HEK293T (cell line): ENCODE results near the gene EPSTI1.

ENCODE experiments used
- CTCF ChIA-PET: fragments of 350-600 bp; formaldehyde crosslinking; extraction: SDS; loops from one replicate; lab custom pipeline; 2021; ENCODE audit warnings: antibody characterized with exemption, inconsistent platforms; lab: Yijun Ruan, JAX
- POLR2A ChIA-PET: fragments of 350-600 bp; formaldehyde crosslinking; extraction: SDS; loops from one replicate; lab custom pipeline; 2020; ENCODE audit warnings: antibody characterized with exemption, inconsistent platforms; lab: Yijun Ruan, JAX
- DNase-seq: peaks from one replicate; pipeline ENCODE4 v3.0.0; 2012; ENCODE audit warnings: mixed read lengths; ENCODE audit errors: extremely low spot score
- ARNT ChIP-seq: fragments of 450-650 bp; IDR thresholded peaks from 2 replicates; pipeline ENCODE4 v1.6.1; 2017; ENCODE audit warnings: mild to moderate bottlenecking
- BHLHE40 ChIP-seq: fragments of 450-650 bp; IDR thresholded peaks from 2 replicates; pipeline ENCODE4 v1.6.1; 2016; ENCODE audit warnings: mild to moderate bottlenecking, moderate library complexity, borderline replicate concordance
- CTBP1 ChIP-seq: fragments of 450-650 bp; IDR thresholded peaks from 2 replicates; pipeline ENCODE4 v1.6.1; 2016; ENCODE audit warnings: borderline replicate concordance
- ELF4 ChIP-seq: fragments of 450-650 bp; IDR thresholded peaks from 2 replicates; pipeline ENCODE4 v1.6.1; 2017; ENCODE audit warnings: antibody characterized with exemption
- FOXA1 ChIP-seq: fragments of 450-650 bp; IDR thresholded peaks from 2 replicates; pipeline ENCODE4 v1.6.1; 2016; ENCODE audit warnings: mild to moderate bottlenecking
- FOXK2 ChIP-seq: fragments of 450-650 bp; IDR thresholded peaks from 2 replicates; pipeline ENCODE4 v1.6.1; 2016; ENCODE audit warnings: mild to moderate bottlenecking
- FOXM1 ChIP-seq: fragments of 450-650 bp; IDR thresholded peaks from 2 replicates; pipeline ENCODE4 v1.6.1; 2017; ENCODE audit warnings: mild to moderate bottlenecking, borderline replicate concordance
- HDGF ChIP-seq: fragments of 450-650 bp; IDR thresholded peaks from 2 replicates; pipeline ENCODE4 v1.6.1; 2017; ENCODE audit warnings: antibody characterized with exemption, borderline replicate concordance
- L3MBTL2 ChIP-seq: fragments of 450-650 bp; conservative IDR thresholded peaks from 2 replicates; pipeline ENCODE4 v1.6.1; 2016; ENCODE audit warnings: mild to moderate bottlenecking
- LEF1 ChIP-seq: fragments of 450-650 bp; IDR thresholded peaks from 2 replicates; pipeline ENCODE4 v1.6.1; 2017; ENCODE audit warnings: mild to moderate bottlenecking, borderline replicate concordance
- NFRKB ChIP-seq: fragments of 450-650 bp; IDR thresholded peaks from 2 replicates; pipeline ENCODE4 v1.6.1; 2016; ENCODE audit warnings: mild to moderate bottlenecking, moderate library complexity
- SP1 ChIP-seq: fragments of 450-650 bp; IDR thresholded peaks from 2 replicates; pipeline ENCODE4 v1.6.1; 2017
- SUZ12 ChIP-seq: fragments of 450-650 bp; IDR thresholded peaks from 2 replicates; pipeline ENCODE4 v1.6.1; 2016; ENCODE audit warnings: mild to moderate bottlenecking
- TARDBP ChIP-seq: fragments of 450-650 bp; IDR thresholded peaks from 2 replicates; pipeline ENCODE4 v1.6.1; 2016
- ZNF384 ChIP-seq: fragments of 450-650 bp; IDR thresholded peaks from 2 replicates; pipeline ENCODE4 v1.6.1; 2016
- TF ChIP-seq, protein P1 (sequence below): fragments of 450-650 bp; IDR thresholded peaks from 2 replicates; pipeline ENCODE4 v1.6.1; 2016

The EPSTI1 gene

DNA sequence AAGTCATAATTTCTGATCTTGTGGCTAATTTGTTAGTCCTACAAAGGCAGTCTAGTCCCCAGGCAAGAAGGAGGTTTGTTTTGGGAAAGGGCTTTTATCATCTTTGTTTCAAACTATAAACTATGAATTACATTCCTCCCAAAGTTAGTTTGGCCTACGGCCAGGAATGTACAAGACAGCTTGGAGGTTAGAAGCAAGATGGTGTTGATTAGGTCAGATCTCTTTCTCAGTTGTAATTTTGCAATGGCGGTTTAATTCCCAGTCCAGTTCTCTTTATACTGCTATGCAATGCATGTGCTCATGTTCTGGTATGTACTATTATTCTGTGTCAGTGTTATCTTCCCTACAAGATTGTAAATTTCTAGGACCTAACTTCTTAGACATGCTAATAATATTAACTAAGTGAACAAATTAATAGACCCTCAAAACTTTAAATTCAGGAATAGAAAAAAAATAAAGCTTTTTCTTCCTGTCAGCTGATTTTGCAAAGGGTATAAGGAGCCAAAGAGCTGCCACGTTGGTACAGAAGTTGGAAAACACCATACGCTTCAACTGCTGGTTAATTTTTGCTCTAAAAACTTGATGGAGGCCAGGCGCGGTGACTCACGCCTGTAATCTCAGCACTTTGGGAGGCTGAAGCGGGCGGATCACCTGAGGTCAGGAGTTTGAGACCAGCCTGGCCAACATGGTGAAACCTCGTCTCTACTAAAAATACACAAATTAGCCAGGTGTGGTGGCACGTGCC, 30.1 kb upstream of the EPSTI1 start:
- CTCF ChIA-PET, result no interaction called here
- no peak for DNase-seq
- POLR2A ChIA-PET, result no interaction called here
- no peak for TF ChIP-seq L3MBTL2

DNA sequence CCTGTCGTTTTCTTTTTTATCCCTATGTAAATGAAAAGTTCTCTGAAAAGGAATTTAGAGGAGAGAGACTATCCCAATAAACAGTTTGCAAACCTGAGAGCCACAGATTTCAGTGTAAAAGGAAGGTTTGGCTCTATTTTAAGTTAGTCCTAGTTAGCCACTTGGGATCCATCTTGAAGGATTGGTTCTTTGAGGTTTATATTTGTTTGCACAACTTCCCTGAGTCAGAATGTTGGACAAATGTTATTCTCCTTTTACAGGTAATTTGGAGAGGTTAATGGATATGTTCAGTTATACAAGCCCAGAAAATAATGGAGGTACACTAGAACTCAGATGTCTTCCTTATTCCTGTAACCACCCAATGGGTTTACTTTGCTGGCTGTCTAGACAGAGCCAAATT, 28.8 kb upstream of the EPSTI1 start:
- ChIA-PET POLR2A (no interaction called here), CTCF (no interaction called here)
- DNase-seq, result no peak
- TF ChIP-seq, protein P1, sequence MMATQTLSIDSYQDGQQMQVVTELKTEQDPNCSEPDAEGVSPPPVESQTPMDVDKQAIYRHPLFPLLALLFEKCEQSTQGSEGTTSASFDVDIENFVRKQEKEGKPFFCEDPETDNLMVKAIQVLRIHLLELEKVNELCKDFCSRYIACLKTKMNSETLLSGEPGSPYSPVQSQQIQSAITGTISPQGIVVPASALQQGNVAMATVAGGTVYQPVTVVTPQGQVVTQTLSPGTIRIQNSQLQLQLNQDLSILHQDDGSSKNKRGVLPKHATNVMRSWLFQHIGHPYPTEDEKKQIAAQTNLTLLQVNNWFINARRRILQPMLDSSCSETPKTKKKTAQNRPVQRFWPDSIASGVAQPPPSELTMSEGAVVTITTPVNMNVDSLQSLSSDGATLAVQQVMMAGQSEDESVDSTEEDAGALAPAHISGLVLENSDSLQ, result no peak
- no peak for TF ChIP-seq HDGF
- no peak for TF ChIP-seq SP1
- no peak for TF ChIP-seq L3MBTL2
- TF ChIP-seq ZNF384, result no peak
- no peak for TF ChIP-seq SUZ12
- no peak for TF ChIP-seq TARDBP
- TF ChIP-seq FOXM1, result no peak
- no peak for TF ChIP-seq ELF4
- TF ChIP-seq LEF1, result no peak

DNA sequence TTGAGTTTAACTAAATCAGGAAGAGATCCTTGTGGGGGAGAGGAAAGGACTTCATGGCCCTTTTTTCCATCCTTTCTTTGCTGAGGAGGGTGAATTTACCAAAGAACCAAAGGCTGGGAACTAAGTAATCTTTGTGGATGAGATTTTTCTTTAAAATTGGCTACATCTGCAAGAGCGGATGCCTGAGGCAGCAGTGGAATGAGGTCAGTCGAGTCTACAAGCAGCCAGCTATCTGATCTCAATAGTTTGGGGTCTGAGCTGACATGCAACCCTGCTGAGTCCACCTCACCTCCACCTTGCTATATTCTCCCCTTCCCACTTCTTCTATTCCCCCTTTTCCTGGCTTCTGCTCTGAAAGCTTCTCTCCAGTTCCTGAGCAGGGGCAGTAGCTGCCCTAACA, 27.8 kb upstream of the EPSTI1 start:
- TF ChIP-seq FOXA1 (no peak), SP1 (no peak), FOXM1 (no peak), NFRKB (no peak), L3MBTL2 (no peak), ELF4 (no peak), SUZ12 (no peak), BHLHE40 (no peak), ZNF384 (no peak), ARNT (no peak), CTBP1 (no peak)
- TF ChIP-seq, protein P1, result no peak
- ChIA-PET CTCF (no interaction called here), POLR2A (interaction anchor here (1.1 kb wide), 1 partner anchor 35 kb away, joined by 4 read pairs; no protein-coding TSS in a partner anchor)

DNA sequence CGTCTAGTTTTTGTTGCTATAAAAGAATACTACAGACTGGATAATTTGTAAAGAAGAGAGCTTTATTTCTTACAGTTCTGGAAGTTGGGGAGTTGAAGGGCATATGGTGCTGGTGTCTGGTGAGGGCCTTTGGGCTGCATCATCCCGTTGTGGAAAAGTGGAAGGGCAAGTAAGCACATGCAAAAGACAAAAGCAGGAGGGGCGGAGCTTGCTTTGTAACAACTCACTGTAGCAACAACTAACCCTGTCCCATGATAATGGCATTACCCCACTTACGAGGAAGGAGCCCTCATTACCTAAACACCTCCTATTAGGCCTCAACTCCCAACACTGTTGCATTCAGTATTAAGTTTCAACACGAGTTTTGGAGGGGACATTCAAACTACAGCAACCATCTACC, 24.2 kb upstream of the EPSTI1 start:
- CTCF ChIA-PET, result no interaction called here
- TF ChIP-seq FOXA1, result no peak
- TF ChIP-seq CTBP1, result no peak
- TF ChIP-seq TARDBP, result no peak
- no peak for TF ChIP-seq ELF4
- no peak for TF ChIP-seq L3MBTL2
- no peak for TF ChIP-seq SP1
- TF ChIP-seq, protein P1, result no peak
- TF ChIP-seq ZNF384, result no peak
- no peak for TF ChIP-seq BHLHE40
- no peak for TF ChIP-seq ARNT
- TF ChIP-seq HDGF, result no peak
- DNase-seq, result no peak
- POLR2A ChIA-PET, result no interaction called here

More for the DNA sequence above, 27.8 kb upstream of the EPSTI1 start:
- DNase-seq, result no peak

DNA sequence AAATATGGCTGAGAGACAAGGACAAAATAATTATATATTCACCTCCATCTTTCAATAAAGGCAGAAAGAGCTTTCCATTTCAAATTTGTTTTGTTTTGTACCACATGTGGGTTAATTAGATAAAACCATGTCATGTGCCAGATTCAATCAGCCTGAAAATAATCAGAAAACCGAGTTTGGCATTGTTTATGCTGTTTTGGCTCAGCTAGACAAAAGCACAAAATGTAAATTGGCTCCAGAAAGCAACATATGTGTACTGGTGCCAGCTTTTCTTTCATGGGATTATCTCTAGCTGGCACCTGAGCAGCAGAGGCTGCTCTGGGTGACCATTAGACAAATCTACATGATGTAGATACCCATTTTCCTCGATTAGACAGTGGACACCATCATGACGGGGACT, 22.1 kb upstream of the EPSTI1 start:
- no peak for DNase-seq
- TF ChIP-seq ARNT (no peak), HDGF (no peak), CTBP1 (no peak), L3MBTL2 (no peak), FOXA1 (no peak), BHLHE40 (no peak), LEF1 (no peak), ELF4 (no peak), ZNF384 (no peak), TARDBP (no peak), FOXM1 (no peak), SP1 (no peak), SUZ12 (no peak), FOXK2 (no peak)
- TF ChIP-seq, protein P1, result no peak
- POLR2A ChIA-PET, result no interaction called here
- CTCF ChIA-PET, result no interaction called here

DNA sequence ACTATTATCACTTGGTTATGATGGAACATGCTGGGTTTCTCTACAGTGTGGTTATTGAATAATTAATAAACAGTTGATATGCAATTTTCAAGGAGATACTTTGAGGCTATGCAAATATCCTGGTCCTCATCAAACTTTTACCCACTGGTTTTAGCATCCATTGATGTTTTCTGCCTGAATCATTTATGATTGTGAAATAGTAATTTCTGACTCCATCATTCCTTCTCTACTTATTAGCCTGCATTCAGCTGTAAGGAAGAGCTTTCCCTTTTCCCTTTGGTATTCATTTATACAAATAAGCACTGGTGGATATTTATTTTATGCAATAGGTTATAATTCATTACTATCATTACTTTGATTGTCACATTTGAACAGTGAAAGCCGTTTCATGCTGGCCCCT, 17.5 kb upstream of the EPSTI1 start:
- DNase-seq, result no peak
- POLR2A ChIA-PET, result no interaction called here
- CTCF ChIA-PET, result no interaction called here
- TF ChIP-seq SUZ12, result no peak
- no peak for TF ChIP-seq L3MBTL2
- TF ChIP-seq CTBP1, result no peak
- TF ChIP-seq, protein P1, result no peak
- TF ChIP-seq FOXA1, result no peak
- no peak for TF ChIP-seq HDGF
- no peak for TF ChIP-seq TARDBP
- no peak for TF ChIP-seq NFRKB
- no peak for TF ChIP-seq BHLHE40
- no peak for TF ChIP-seq SP1
- no peak for TF ChIP-seq FOXM1
